WI38 (cell line): ENCODE results near the gene GAN.

Source experiments
- H3K4me3 ChIP-seq: 2 replicates; pipeline ENCODE4 v1.5.1; 2011; ENCODE audit warnings: low read depth, mild to moderate bottlenecking, control low read depth, low read length
- TF ChIP-seq, protein P1 (sequence below): IDR thresholded peaks from 2 replicates; pipeline ENCODE4 v1.5.1; 2012; ENCODE audit warnings: low read depth, mild to moderate bottlenecking, control low read depth, low read length

GAN gene

GRCh38 chr16:81371106-81371505 lies 56.3 kb downstream of the GAN start:
- TF ChIP-seq, protein P1, sequence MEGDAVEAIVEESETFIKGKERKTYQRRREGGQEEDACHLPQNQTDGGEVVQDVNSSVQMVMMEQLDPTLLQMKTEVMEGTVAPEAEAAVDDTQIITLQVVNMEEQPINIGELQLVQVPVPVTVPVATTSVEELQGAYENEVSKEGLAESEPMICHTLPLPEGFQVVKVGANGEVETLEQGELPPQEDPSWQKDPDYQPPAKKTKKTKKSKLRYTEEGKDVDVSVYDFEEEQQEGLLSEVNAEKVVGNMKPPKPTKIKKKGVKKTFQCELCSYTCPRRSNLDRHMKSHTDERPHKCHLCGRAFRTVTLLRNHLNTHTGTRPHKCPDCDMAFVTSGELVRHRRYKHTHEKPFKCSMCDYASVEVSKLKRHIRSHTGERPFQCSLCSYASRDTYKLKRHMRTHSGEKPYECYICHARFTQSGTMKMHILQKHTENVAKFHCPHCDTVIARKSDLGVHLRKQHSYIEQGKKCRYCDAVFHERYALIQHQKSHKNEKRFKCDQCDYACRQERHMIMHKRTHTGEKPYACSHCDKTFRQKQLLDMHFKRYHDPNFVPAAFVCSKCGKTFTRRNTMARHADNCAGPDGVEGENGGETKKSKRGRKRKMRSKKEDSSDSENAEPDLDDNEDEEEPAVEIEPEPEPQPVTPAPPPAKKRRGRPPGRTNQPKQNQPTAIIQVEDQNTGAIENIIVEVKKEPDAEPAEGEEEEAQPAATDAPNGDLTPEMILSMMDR, result no peak
- H3K4me3 ChIP-seq, result no peak overlapping the region

DNA sequence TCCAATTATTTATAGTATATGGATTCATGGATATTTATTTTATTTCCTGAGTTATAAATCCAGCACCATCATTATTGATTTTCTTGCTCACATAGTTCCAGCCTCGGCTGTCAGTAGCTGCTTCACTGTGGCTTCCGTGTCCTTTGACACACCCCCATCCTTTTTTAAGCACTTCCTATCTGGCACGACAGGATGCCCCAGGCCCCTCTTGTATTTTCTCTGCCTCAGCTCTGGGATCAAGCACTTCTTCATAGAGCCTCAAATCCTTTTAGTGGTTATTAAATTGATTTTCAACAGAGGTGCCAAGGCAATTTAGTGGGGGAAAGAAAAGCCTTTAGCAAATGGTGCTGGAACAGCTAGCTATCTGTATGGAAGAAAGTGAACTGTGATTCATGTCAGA lies 59.8 kb downstream of the GAN start:
- no peak overlapping the region for H3K4me3 ChIP-seq
- TF ChIP-seq, protein P1, result no peak

DNA sequence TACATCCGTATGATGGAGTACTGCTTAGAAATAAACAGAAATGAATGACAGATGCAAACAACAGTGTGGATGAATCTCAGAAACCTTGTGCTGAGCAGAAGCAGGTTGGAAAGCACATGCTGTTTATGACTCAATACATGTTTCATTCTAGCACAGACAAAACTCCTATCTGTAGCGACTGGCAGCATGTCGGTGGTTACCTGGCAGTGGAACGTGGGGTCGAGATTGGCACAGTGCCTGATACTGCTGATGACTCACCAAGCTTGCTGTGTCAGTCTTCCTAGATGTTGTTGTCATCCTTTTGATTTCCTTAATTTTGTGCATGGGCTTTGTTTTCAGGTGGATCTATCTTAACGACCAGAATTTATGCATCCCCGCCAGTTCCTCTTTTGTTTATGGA lies 62.1 kb downstream of the GAN start:
- H3K4me3 ChIP-seq, result no peak overlapping the region
- TF ChIP-seq, protein P1, result no peak

- TF ChIP-seq, protein P1, result no peak
- H3K4me3 ChIP-seq, result no peak overlapping the region
These were observed 63.3 kb downstream of the GAN start for GRCh38 chr16:81378049-81378448.

GRCh38 chr16:81380932-81381331 lies 66.2 kb downstream of the GAN start:
- TF ChIP-seq, protein P1, result no peak
- H3K4me3 ChIP-seq, result no peak overlapping the region

DNA sequence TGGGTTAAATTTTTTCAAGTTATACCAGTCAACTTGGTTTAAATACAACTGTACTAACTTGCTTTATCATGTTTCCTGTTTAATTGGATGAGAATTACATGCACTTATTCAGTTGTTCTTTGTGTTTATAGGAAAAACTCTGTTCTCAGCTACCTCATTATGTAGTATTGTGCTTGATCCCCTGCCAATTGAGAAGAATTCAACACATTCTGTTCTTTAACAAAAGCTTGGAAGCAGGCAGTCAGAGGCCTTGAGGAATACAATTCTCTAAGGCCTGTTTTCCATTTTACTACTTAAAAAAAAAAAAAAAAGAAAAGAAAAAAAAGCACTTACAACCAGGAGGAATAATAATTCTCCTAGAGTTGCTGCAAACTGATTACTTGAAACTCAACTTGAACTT lies 69.2 kb downstream of the GAN start:
- TF ChIP-seq, protein P1, result no peak
- no peak overlapping the region for H3K4me3 ChIP-seq

DNA sequence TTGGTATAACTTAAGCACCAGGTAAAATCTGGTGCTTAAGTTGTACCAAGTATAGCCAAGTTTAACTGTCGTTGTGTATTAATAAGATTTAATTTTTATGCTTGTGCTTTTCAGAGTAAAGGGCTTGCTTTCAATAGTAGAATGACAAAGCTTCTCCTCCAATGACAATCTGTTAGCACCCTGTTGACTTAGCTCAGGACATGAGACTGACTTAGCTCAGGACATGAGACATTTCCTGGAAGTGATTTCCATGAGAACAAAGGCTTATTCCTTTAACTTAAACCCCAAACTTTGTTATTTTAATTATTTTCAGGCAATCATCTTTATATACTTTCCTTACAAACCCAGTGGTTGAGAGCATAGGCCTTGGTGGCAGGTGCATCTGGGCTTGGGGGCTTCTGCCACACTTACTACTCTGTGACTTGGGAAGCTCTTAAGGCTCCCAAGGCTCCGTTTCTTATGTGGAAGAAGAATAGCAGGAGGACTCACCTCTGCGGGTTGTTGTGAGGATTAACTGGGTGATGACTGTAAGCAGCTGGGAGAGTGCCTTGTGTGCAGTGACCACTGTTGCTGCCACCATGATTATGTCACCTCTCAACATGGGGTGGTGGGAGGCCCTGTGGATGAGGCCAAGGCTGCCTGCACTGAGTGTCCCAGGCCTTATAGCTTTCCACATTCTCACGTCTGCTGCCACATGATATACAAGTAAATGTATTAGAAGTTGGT lies 70.4 kb downstream of the GAN start:
- TF ChIP-seq, protein P1, result no peak
- no peak overlapping the region for H3K4me3 ChIP-seq
